DMS153 treated with DMSO at 0.1 percent for 48 hours (cell line): ENCODE results near the gene CC2D1B.

Experiments
- DNase-seq: peaks from one replicate; lab custom pipeline; 2025; ENCODE audit not compliant: unreplicated experiment; lab: John Stamatoyannopoulos, UW

The CC2D1B gene

DNA sequence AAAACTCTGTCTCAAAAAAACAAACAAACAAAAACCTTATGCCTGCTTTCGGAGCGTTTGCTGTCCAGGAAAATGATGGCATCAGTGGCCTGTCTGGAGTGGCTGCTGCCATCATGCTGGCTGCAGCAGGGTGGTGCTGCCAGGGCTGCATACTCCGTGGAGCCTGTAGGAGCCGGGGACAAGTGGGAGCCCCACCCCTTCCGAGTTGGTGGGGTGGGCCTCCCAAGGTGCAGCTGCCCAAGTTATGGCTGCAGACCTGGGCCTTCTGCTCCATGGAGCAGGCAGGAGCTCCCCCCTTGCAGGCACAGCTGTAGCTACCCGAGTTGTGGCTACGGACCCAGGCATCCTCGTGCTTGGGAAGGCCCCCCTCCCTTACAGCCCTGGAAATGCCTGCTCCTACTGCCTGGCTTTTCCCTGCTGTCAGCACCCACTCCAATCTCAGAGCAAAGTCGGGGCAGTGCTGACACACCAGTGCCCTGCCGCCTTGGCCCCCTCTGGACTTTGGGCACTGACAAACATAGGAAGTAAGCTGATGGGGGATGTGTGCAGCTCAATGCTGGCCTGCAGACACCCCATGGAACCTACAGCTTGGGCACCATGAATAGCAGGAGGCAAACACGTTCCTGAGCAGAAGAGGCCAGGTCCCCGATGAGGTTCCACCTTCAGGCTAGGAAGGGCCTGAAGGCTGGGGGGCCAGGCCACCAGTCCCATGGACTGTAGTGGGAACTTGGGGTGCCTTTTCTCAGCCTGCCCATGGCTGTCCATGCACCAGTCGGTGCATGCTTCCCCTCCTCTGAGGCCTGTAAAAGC is 60.4 kb downstream of the CC2D1B start:
- no peak for DNase-seq
